Gastroesophageal sphincter (tissue), 4 donors: Measurements from ENCODE around the gene PHF23. TPM values are rescaled to one million over a fixed set of nuclear protein-coding genes. Genes with fewer than 3 reads are reported as not detected.

Experiments
- ATAC-seq: fragments of 150-250 bp; one replicate; pipeline ENCODE4 v1.9.1; 2016; ENCODE audit warnings: mild to moderate bottlenecking, moderate library complexity
- H3K27ac ChIP-seq, 4 donors: fragments of 200-600 bp; sonication (generic) in 3 of 4; 1 replicate in 3 of 4; 2 replicates in 1 of 4; pipeline ENCODE4 v1.5.1; 2016 to 2019
- H3K27me3 ChIP-seq: fragments of 200-600 bp; sonication (generic); one replicate; pipeline ENCODE4 v1.5.1; 2019
- H3K36me3 ChIP-seq, 2 donors: fragments of 200-600 bp; sonication (generic); one replicate each; pipeline ENCODE4 v1.5.1; 2019; ENCODE audit warnings: control low read depth in 1 of 2
- H3K4me1 ChIP-seq, 3 donors: fragments of 200-600 bp; sonication (generic); 1 replicate in 2 of 3; 2 replicates in 1 of 3; pipeline ENCODE4 v1.5.1; 2016 to 2019; ENCODE audit warnings: control low read depth in 2 of 3
- H3K4me3 ChIP-seq, 2 donors: fragments of 200-600 bp; sonication (generic); one replicate each; pipeline ENCODE4 v1.5.1; 2019; ENCODE audit warnings: mild to moderate bottlenecking in 1 of 2, moderate library complexity in 1 of 2
- H3K9me3 ChIP-seq, 3 donors: fragments of 200-600 bp; sonication (generic); one replicate each; pipeline ENCODE4 v1.5.1; 2017 to 2019; ENCODE audit warnings: control low read depth in 2 of 3
- CTCF ChIP-seq, 4 experiments: fragments of 200-600 bp in 2 of 4; fragments of 450-650 bp in 2 of 4; sonication (generic) in 1 of 4; IDR thresholded peaks; one replicate each; pipeline ENCODE4 v1.5.1; 2017 to 2019; ENCODE audit warnings: antibody characterized with exemption in 4 of 4, mild to moderate bottlenecking in 2 of 4, moderate library complexity in 2 of 4
- EP300 ChIP-seq: sonication (generic); formaldehyde crosslinking; IDR thresholded peaks from one replicate; pipeline ENCODE4 v1.6.1; 2017; ENCODE audit warnings: antibody characterized with exemption, mild to moderate bottlenecking
- POLR2A ChIP-seq, 2 donors: fragments of 450-650 bp; IDR thresholded peaks; one replicate each; pipeline ENCODE4 v1.6.1; 2017; ENCODE audit warnings: antibody characterized with exemption in 2 of 2, mild to moderate bottlenecking in 2 of 2, moderate library complexity in 1 of 2
- POLR2AphosphoS5 ChIP-seq: sonication (generic); formaldehyde crosslinking; IDR thresholded peaks from one replicate; pipeline ENCODE4 v1.6.1; 2017; ENCODE audit warnings: antibody characterized with exemption
- WGBS, 2 donors: methylation state at CpG; one replicate each; pipeline ENCODE4 v1.1.5; 2018; ENCODE audit warnings: low coverage in 1 of 2; 5-methylcytosine and 5-hydroxymethylcytosine counted together
- total RNA-seq, 4 donors: library from RNA; depleted of rRNA; stranded (reverse); fragments of >200 nt; gene quantifications; one replicate each; pipeline ENCODE4 v1.1.0, GENCODE V29; 2016

Gene PHF23
- total RNA-seq, 4 donors from 2014 or later, result 29.4 to 38.2 (median 31.0) TPM

- Histone ChIP-seq H3K4me3 (peak overlapping the region; percentile 78 to 87), H3K9me3 (no peaks in the 10 kb centered on the region), H3K27ac (peak overlapping the region; percentile 80 to 98 (median 96)), H3K4me1 (peaks cover 8 to 52% (median 25%) of the 10 kb centered on the region in 3 donors), H3K36me3 (peaks cover 0 to 51% of the 10 kb centered on the region in 2 donors), H3K27me3 (no peaks in the 10 kb centered on the region)
- WGBS, 2 donors, result 1 to 2% methylated on average over 25 to 27 of the region's 49 CpGs
- peak; percentile 40 for ATAC-seq
- TF ChIP-seq EP300 (no peak), POLR2A (IDR thresholded peaks at IDR 0.05) (peak; percentile 69), CTCF (IDR thresholded peaks at IDR 0.05) (peak in 2 of 4 experiments; percentile 14 to 27), POLR2AphosphoS5 (peak; percentile 96)
Observed at GRCh38 chr17:7242717-7243452, 3.6 kb upstream of the PHF23 start.

- peak; percentile 37 for ATAC-seq
- peaks cover 0 to 50% of the 10 kb centered on the region in 2 donors for H3K36me3 ChIP-seq
- 1 to 2% methylated on average over 4 to 23 of the region's 62 CpGs for WGBS, 2 donors
- no peaks in the 10 kb centered on the region for H3K9me3 ChIP-seq
- peak within 1 kb of the TSS; percentile 80 to 98 (median 96) for H3K27ac ChIP-seq
- peak; percentile 30 to 59 for TF ChIP-seq POLR2A (IDR thresholded peaks at IDR 0.05)
- TF ChIP-seq EP300, result no peak
- TF ChIP-seq CTCF (IDR thresholded peaks at IDR 0.05), result peak in 1 of 4 experiments; percentile 12
- TF ChIP-seq POLR2AphosphoS5, result peak; percentile 49
- H3K27me3 ChIP-seq, result no peaks in the 10 kb centered on the region
- H3K4me3 ChIP-seq, result peak within 1 kb of the TSS; percentile 78 to 87
- peaks cover 8 to 51% (median 28%) of the 10 kb centered on the region in 3 donors for H3K4me1 ChIP-seq
Observed at GRCh38 chr17:7241783-7242716, 2.8 kb upstream of the PHF23 start, which contains the start of gene GABARAP. TSS of gene GABARAP (minus strand) at chr17:7242449. CDS start at chr17:7242330, 119 bp downstream.

- TF ChIP-seq POLR2A (IDR thresholded peaks at IDR 0.05) (no peak), POLR2AphosphoS5 (no peak), CTCF (IDR thresholded peaks at IDR 0.05) (no peak), EP300 (no peak)
- peaks cover 8 to 55% (median 28%) of the 10 kb centered on the region in 3 donors for H3K4me1 ChIP-seq
- no peaks in the 10 kb centered on the region for H3K27me3 ChIP-seq
- no peak for ATAC-seq
- peak overlapping the region; percentile 80 to 98 (median 96) for H3K27ac ChIP-seq
- WGBS, 2 donors, result 27 to 34% methylated on average over 6 to 9 of the region's 9 CpGs
- H3K36me3 ChIP-seq, result peaks cover 0 to 48% of the 10 kb centered on the region in 2 donors
- no peaks in the 10 kb centered on the region for H3K9me3 ChIP-seq
- H3K4me3 ChIP-seq, result peak overlapping the region; percentile 78 to 87
Observed at GRCh38 chr17:7241090-7241733, 2.0 kb upstream of the PHF23 start.

GRCh38 chr17:7240375-7240774 lies 1.1 kb upstream of the PHF23 start:
- Histone ChIP-seq H3K9me3 (no peaks in the 10 kb centered on the region), H3K4me1 (peaks cover 8 to 60% (median 28%) of the 10 kb centered on the region in 3 donors), H3K36me3 (peaks cover 0 to 48% of the 10 kb centered on the region in 2 donors), H3K4me3 (peak overlapping the region in 1 of 2 donors; percentile 87), H3K27me3 (no peaks in the 10 kb centered on the region), H3K27ac (peak overlapping the region in 3 of 4 donors; percentile 94 to 98 (median 98))
- no peak for ATAC-seq
- TF ChIP-seq POLR2AphosphoS5 (no peak), POLR2A (IDR thresholded peaks at IDR 0.05) (no peak), CTCF (IDR thresholded peaks at IDR 0.05) (no peak), EP300 (no peak)
- 60% methylated on average over 4 of the region's 4 CpGs; no CpG with 5 or more reads in 1 of the 2 donors for whole genome bisulfite sequencing, 2 donors
